GM18909 (cell line): Measurements from ENCODE around the gene DAND5.
"Not testable (repeated sequence)": the region's sequence is repeated elsewhere in the genome, so short reads cannot be mapped to it uniquely, and the experiment has no call there.

ENCODE experiments used
- ATAC-seq: cut with Tn5 transposase; IDR thresholded peaks from one replicate; pipeline ENCODE4 v1.9.1; 2021; ENCODE audit warnings: mild to moderate bottlenecking; ENCODE audit not compliant: unreplicated experiment, poor library complexity

Gene DAND5

DNA sequence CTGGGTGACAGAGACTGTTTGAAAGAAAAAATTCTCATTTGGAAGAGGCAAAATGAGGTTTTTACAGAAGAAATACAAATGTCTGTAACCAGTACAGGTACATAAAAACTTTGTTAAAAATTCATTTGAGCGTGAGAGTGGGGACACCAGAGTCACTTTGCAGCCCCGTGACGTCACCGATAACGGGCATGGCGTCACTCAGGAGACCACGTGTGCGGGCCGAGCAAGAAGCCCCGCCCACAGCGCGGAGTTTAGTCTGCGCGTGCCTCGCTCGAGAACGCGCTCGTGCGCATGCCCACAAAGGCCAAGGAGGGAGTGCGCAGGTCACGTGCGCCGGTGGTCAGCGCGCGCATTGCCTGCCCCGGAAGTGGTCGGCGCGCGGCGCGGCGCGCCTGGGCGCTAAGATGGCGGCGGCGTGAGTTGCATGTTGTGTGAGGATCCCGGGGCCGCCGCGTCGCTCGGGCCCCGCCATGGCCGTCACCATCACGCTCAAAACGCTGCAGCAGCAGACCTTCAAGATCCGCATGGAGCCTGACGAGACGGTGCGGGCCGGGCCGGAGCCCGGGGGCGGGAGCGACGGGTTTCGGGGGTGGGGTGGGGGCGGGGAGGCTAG lies 23.8 kb upstream of the DAND5 start, which contains the start of gene RAD23A:
Gene RAD23A, plus strand, starts transcription at position 384 of the 613 bp plus-strand sequence. Its CDS starts 87 bp downstream, at position 471.
- ATAC-seq: peak; percentile 76

DNA sequence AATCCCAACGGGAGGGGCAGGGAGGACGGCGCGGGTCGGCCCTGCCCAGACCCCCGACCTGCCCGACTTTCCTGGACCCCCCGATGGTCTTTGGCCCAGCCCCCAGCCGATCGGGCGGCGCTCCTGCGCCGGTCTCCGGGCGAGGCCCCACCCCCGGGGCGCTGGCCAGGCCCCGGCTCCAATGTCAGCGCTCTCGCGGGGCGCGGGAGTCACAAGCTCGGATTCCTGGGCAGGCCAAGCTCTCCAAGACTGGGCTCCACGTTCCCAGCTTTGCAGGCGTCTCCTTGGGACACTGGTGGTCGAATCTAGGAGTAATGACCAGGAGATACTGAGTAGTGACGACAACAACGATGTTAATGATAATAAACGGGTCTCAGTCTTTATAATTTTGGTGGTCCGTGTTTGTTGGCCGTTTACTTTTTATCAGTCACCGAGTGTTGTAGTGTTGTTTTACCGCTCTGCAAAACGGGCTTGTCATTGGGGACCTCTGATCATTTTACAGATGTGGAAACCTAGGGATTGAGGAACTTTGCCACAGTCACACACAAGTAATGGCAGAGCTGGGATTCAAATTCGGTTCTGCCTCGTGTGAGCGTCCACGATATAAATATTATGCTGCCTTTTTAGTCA lies 23.2 kb upstream of the DAND5 start:
- peak; percentile 33 for ATAC-seq

DNA sequence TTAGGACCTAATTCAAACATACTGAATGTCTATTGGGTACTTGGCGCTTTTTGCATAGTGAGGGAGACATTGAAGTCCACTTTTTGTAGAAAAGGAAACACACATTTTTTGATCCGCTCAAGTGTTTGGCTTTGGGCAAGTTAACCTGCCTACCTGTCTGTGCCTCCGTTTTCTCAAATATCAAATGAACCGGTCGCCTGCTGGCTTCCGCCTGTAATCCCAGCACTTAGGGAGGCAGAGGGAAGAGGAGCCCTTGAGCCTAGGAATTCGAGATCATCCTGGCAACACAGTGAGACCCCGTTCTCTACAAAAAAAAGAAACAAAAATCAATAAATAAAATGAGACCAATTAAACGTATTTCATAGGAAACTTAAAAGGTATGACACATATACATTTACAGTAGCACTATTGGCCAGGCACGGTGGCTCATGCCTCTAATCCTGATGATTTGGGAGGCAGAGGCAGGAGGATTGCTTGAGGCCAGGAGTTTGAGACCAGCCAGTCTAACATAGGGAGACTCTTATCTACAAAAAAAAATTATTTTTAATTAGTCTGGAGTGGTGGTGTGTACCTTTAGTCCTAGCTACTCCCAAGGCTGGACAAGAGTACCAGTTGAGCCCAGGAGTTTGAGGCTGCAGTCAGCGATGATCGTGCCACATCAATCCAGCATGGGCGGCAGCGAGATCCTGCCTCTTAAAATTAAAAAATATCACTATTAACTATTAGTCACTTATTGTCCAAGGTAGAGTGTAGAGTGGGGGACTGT lies 22.5 kb upstream of the DAND5 start:
- ATAC-seq: no peak

DNA sequence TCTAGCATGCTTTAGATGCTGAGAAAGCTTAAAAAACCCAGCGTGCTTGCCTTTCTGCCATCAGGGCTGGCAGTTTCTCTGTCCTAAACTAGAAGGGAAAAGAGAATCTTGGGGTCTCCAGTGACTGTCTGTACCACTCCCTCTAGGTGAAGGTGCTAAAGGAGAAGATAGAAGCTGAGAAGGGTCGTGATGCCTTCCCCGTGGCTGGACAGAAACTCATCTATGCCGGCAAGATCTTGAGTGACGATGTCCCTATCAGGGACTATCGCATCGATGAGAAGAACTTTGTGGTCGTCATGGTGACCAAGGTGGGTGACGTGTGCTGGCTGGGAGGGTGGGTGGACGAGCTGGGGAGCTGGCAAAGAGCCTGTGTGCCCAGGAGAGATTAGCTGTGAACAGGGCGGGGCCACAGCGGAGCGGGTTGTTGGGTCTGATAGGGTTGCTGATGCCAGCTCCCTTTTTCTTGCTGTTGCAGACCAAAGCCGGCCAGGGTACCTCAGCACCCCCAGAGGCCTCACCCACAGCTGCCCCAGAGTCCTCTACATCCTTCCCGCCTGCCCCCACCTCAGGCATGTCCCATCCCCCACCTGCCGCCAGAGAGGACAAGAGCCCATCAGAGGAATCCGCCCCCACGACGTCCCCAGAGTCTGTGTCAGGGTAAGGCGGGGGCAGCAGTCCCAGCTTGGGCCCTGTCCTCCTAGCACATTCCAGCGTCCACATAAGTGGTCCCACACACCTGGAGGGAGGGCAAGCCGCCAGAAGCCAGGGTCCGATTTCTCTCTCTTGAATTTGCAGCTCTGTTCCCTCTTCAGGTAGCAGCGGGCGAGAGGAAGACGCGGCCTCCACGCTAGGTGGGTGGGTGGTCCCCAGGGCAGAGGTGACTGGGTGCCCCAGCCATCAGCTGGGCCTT lies 21.4 kb upstream of the DAND5 start:
- ATAC-seq: no peak

DNA sequence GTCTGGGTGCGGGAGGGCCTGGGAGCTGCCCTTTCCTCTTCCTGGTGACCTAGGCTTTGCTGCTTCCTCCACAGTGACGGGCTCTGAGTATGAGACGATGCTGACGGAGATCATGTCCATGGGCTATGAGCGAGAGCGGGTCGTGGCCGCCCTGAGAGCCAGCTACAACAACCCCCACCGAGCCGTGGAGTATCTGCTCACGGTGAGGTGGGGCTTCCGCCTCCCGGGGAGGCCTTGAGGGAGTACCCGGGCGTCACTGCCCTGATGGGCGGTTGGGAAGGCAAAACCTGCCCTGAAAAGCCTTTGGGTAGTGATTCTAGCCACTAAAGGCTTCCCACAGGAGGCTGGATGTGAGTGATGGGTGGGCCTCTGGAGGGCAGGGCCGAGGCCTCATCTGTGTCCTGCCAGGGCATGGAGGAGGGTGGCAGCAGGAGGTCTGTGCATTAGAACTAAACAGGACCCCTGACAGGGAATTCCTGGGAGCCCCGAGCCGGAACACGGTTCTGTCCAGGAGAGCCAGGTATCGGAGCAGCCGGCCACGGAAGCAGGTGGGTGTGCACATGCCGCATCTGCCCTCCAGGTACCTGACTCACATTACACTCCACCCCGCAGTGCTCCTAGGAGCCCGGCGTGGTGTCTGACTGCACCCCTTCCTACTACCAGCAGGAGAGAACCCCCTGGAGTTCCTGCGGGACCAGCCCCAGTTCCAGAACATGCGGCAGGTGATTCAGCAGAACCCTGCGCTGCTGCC lies 20.6 kb upstream of the DAND5 start:
- no peak for ATAC-seq

DNA sequence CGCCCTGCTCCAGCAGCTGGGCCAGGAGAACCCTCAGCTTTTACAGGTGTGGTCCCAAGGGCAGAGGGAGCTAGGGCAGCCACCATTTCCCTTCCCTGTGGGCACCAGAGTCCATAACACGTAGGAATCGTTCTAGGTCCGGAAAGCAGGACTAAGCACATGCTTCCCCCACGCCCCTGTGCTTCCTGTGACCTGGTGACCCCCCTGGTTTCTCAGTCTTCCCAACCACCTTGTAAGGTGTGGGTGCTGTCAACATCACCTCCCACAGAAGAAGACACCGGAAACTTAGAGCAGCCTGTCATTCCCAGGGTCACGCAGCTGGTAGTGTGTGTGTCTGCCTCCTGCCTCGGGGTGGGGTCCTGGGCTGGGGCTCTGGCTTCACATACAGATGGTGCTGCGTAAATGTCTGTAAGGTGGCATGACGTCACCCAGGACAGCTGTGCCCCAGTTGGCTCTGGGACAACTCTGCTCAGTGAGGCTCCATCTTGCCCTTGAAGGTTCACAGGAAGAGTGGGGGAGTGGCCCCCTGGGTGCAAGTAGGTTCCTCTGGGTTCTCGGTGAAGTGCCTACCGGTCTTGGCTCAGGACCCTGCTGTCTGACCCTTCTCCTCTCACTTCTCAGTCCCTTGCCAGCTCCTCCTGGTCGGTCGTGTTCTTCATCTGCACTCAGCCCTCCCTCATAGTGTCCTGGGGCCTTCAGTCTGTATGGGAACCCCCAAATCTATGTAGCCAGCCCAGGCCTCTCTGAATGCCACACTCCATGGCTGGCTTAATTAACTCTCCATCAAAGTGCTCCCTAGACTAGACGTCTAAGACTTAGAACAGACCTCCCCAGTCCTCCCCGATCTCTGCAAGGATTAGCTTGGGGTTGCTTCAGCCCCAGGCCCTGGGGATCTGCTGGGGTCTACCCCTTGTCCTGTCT lies 19.8 kb upstream of the DAND5 start:
- no peak for ATAC-seq

DNA sequence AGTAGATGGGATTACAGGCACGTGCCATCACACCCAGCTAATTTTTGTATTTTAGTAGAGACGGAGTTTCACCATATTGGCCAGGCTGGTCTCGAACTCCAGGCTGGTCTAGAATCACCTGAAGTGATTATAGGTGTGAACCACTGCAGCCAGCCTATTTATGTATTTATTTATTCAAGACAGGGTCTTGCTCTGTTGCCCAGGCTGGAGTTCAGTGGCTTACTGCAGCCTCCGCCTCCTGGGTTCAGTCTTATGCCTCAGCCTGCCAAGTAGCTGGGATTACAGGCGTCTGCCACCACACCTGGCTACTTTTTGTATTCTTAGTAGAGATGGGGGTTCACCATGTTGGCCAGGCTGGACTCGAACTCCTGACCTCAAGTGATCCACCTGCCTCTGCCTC lies 17.3 kb upstream of the DAND5 start:
- ATAC-seq: not testable (repeated sequence)

DNA sequence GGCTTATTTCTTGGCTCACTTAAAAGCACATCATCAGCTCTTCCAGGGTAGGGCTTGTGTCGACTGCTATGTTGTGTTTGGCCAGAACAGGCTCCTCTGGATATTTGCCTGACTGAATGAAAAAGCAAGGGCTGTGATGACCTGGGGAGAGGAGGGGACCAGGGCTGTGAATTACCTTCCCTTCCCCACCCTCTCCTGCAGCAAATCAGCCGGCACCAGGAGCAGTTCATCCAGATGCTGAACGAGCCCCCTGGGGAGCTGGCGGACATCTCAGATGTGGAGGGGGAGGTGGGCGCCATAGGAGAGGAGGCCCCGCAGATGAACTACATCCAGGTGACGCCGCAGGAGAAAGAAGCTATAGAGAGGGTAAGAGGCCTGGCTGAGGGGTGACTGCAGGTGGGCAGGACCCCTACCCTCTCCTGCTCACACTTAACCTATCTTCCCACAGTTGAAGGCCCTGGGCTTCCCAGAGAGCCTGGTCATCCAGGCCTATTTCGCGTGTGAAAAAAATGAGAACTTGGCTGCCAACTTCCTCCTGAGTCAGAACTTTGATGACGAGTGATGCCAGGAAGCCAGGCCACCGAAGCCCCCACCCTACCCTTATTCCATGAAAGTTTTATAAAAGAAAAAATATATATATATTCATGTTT lies 16.8 kb upstream of the DAND5 start:
- no peak for ATAC-seq

DNA sequence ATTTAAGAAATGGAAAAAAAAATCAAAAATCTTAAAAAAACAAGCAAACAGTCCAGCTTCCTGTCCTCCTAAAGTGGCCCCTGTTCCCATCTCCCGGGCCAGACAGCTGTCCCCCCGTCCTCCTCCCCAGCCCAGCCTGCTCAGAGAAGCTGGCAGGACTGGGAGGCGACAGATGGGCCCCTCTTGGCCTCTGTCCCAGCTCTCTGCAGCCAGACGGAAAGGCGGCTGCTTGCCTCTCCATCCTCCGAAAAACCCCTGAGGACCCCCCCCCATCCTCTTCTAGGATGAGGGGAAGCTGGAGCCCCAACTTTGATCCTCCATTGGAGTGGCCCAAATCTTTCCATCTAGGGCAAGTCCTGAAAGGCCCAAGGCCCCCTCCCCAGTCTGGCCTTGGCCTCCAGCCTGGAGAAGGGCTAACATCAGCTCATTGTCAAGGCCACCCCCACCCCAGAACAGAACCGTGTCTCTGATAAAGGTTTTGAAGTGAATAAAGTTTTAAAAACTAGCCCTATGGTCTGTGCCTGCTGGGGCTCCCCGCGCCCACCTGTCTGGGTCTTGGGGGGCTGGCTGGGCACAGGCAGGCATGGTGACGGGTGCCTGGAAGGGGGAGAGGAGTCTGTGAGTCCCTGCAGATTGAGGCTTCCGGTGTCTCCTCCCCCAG lies 16.1 kb upstream of the DAND5 start:
- ATAC-seq: no peak

DNA sequence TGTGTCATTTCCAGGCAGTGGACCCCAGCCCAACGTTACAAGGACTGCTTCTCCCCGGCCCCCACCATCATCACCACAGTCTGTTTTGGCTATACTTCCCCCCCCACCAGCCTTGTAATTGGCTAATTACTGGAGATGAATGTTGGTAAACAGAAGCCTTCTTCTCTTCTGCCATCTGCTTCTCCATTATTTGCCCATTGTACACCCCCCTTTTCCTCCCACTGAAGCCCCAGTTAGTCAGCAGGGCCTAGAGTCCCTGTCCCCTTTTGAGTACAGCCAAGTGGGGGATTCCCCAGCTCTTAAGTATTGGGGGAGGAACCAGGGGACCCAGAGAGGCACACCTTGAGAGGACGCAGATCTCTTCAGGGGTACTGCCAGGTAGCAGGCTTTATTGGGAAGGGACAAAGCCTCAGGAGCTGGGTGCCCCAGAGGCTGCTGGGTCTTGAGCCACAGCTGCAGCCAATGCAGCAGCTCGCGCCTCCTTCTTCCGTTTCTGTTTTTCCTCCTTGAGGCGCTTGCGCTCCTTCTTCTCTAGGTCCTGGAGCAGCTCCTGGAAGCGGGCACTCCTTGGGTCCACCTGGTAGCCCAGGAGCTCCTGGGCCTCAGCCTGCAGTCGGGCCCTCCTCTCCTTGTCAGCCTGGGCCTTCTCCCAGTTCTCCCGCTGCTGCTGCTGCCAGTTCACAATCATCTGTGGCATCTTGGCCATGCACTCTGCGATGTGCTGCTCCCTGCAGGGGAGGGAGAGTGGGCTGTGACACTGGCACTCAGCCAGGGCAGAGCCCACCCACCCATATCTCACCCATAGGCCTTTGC lies 15.4 kb upstream of the DAND5 start:
- no peak for ATAC-seq

DNA sequence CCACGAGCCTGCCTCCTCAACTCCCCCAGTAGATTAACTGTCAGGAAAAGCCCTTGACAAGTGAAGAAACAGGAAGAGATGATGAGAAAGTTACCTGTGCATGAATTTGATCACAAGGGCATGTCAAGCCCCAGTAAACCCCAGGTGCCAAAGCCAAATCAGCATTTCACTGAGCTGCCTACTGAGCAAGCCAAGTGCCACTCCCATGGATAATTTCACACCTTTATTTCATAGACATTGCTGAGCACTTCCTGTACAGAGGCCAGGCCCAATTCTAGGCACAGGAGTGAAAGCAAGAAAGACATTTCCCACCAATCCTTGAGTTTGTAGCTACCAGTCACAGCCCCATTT lies 14.8 kb upstream of the DAND5 start:
- no peak for ATAC-seq

DNA sequence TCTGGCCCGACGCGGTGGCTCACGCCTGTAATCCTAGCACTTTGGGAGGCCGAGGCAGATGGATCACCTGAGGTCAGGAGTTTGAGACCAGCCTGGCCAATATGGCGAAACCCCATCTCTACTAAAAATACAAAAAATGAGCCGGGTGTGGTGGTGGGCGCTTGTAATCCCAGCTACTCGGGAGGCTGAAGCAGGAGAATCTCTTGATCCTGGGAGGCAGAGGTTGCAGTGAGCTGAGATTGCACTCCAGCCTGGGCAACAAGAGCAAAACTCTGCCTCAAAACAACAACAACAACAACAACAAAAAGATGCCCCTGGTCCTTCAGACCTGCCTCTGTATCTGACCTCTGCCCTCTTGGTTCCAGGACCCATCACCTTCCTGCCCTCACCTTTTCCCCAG lies 13.8 kb upstream of the DAND5 start:
- not testable (repeated sequence) for ATAC-seq

DNA sequence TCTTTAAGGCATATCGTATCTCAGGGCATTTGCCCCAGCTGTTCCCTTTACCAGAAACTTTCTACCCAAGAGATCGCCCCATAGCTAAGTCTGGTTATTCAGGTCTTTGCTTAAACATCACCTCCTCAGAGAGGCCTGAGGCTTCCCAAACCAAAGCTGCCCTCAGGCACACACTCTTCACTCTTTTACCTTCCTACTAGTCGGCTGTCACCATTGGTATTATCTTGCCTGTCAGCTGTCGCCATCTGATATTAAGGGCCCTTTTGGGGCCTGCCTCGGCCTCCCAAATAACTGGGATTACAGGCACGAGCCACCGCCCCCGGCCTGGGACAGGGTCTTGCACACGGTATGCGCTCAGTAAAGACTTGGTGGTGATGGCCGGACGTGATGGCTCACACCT lies 13.4 kb upstream of the DAND5 start:
- ATAC-seq: no peak

DNA sequence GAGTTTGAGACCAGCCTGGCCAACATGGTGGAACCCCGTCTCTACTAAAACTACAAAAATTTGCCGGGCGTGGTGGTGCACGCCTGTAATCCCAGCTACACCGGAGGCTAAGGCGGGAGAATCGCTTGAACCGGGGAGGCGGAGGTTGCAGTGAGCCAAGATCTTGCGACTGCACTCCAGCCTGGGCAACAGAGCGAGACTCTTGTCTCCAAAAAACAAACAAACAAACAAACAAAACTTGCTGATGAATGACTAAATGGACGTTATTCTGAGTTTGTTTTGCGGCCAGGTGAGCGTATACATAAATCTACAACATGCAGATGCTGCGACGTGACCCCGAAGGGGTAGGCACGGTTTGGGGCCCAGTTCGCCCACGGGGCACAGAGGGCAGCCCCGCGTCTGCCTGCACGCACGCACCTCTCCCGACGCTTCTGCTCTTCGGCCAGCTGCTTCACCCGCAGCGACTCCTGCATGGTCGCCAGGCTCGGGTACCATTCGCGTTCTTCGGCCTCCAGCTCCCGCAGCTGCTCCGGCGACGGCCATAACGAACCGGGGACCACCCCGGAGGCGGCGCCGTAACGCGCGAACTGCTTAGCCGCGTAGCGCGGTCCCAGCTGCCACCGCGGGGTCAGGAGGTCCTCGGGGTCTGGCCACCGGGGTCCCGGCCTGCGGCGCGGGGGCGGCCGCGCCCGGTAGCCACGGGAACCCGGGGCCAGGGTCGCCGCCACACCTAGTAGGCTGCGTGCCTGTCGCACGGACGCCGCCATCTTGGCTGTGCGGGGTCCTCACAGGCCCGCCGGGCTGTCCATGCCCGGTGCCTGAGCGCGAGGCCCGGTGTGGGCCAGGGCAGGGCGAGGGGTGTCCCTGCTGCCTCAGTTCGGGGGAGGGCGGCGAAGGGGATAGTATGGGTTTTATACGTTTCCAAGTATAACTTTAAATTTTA lies 12.7 kb upstream of the DAND5 start, which contains the start of gene GADD45GIP1:
Gene GADD45GIP1, minus strand, starts transcription at position 778 of the 943 bp plus-strand sequence. Its CDS starts 11 bp downstream, at position 767.
- peak; percentile 83 for ATAC-seq

DNA sequence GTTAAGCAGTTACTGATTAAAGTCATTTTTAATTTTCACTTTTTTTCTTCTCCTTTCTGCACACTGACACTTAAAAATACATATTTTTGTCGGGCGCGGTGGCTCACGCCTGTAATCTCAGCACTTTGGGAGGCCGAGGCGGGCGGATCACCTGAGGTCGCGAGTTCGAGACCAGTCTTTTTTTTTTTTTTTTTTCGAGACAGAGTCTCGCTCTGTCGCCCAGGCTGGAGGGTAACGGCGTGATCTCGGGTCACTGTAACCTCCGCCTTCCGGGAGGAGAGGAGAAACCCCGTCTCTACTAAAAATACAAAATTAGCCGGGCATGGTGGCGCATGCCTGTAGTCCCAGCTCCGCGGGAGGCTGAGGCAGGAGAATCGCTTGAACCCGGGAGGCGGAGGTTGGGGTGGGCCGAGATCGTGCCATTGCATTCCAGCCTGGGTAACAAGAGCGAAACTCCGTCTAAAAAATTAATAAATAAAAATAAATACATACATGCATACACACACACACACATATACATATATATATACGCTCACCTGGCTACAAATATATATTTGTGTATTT lies 11.9 kb upstream of the DAND5 start:
- not testable (repeated sequence) for ATAC-seq
